Islet of Langerhans (tissue), 1 donor: ENCODE data around the gene ZDHHC19.
"Not testable (repeated sequence)": the region's sequence is repeated elsewhere in the genome, so short reads cannot be mapped to it uniquely, and the experiment has no call there.

Experiments
- FAIRE-seq: peaks from one replicate; lab custom pipeline; 2011; peaks lifted over from hg19 to GRCh38; lab: Jason Lieb, UNC

Gene ZDHHC19

DNA sequence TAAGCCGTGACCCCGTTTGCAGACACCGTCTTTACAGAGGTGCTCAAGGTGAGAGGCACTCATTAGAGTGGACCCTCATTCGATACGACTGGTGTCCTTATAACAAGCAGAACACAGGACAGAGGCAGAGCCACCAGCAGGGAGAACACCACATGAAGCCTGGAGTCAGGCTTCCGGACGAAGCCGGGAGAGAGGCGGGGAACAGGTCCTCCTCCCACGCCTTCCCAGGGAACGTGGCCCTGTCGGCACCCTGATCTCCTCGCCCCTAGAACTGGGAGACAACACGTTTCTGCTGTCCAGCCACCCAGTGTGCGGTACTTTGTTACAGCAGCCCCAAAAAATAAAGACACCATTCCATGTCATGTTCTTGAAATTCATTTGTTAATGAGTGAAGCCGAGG, 33.6 kb downstream of the ZDHHC19 start:
- FAIRE-seq: no peak

DNA sequence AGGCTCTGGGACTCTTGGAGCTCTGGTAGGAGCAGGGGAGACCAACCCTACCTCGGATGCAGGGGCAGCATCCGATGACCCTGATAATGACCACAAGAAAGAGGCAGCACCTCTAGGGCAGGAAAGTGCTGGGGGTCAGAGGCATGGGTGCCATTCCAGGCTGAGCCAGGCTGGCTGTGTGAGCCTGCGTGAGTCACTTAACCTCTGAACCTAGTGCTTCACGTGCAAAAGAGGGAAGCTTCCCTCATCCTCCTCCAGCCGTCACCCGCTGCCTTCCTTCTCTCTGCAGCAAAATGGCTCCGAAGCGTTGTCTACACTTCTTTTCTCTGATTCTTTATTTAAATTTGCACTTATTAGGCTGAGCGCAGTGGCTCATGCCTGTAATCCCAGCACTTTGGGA, 35.5 kb downstream of the ZDHHC19 start:
- FAIRE-seq: no peak

DNA sequence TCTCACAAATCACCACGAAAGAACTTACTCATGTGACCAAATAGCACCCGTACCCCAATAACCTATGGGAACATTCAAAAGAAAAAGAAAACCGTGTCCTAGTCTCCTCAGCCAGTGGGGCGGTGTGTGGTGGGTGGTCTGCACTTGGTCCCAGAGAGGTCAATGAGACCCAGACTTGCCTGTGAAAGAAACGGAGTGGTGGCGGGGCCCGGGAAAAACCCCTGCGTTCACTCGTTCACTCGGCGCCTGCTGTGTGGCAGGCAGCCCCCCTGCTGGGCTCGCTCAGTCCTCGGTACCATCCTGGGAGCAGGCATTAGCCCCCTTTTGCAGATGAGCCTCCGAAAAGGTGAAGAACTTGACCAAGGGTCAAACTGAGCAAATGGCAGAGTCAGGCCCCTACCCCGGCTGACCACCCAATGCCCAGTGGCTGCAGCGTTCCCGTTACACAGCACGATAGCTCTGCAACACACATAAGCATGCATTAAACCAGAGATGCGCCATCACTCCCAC, 36.0 kb downstream of the ZDHHC19 start:
- no peak for FAIRE-seq

DNA sequence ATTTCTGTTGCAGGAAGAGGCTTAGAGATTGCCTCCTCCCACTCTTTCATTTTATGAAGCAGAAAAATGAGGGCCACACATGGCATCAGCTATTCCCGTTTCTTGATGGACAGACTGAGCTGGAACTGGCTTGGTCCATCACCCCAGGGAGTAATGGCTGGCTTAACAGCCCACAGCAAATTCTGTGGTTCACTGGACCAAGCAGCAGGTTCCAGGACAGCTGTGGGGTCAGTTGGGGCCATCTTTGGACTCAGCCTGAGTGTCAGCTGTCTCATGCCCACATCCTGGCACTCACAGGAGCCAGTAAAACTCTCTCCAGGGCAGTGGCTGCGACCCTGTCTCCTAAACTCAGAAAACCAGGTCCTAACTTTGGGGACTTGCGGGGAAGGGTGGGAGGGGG, 36.5 kb downstream of the ZDHHC19 start:
- FAIRE-seq: no peak

DNA sequence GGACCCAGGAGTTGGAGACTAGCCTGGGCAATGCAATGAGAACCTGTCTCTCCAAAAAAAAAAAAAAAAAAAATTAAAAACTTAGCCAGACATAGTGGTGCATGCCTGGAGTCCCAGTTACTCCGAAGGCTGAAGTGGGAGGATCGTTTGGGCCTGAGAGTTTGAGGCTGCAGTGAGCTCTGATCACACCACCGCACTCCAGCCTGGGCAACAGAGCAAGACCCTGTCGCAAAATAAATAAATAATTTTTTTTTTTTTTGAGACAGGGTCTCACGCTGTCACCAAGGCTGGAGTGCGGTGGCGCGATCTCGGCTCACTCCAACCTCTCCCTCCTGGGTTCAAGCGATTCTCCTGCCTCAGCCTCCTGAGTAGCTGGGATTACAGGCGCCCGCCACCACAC, 40.9 kb downstream of the ZDHHC19 start:
- not testable (repeated sequence) for FAIRE-seq

DNA sequence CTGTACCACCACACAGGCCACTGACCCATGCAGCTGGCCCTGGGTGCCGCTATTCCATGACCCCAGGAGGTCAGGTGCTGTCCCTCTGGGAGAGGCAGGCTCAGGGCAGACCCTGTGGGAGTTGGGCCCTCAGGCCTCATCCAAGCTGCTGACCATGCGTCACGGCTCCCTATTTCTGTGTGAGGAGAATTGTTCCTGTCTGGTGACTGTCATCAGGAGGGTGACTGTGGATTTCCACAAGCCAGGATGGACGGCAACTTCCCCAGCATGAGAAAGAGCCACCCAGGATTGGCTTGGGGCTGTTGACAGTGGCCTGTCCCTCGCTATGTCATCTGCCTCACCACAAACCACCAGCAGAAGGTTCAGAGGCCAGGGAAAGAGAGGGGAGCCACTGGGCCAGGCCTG, 41.4 kb downstream of the ZDHHC19 start:
- FAIRE-seq: no peak

DNA sequence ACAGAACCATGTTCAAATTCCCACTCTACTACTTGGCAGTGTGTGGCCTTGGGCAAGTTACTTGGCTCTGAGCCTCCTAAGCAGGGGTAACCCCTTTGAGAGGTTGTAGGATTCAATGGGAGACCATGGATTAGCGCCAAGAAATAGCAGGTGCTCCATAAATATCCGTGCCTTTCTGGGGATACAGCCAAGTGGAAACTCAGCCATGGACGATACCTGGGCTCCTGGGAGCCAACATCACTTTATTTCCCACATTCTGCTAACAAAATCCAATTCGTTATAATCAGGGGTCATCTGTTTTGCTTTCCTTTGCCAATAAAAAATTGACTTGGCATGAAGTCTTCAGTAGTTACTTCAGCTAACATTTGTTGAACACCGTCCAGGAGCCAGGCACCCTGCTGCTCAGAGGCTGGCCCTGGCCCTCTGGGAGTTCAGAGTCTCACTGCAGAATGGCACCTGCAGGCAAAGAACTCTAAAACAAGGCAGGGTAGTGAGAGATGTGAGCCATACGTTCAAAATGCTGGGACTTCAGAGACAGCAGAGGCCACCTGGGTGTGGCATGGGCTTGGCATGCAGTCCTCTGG, 42.3 kb downstream of the ZDHHC19 start:
- FAIRE-seq: no peak

DNA sequence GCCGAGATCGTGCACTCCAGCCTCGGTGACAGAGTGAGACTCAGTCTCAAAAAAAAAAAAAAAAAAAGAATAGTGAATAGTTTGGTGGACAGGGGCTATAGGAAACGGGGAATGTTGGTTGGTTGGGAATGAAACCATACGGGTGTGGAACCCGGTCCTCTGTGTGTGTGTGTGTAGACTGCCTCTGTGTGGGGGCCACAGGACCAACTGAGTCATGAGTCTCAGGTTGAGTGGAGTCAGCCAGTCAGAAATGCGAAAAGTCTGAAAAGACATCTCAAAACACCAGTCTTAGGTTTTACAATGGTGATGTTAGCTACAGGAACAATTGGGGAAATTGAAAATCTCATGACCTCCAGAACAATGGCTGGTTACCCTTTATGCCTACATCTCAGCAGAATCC, 44.5 kb downstream of the ZDHHC19 start:
- FAIRE-seq: no peak

DNA sequence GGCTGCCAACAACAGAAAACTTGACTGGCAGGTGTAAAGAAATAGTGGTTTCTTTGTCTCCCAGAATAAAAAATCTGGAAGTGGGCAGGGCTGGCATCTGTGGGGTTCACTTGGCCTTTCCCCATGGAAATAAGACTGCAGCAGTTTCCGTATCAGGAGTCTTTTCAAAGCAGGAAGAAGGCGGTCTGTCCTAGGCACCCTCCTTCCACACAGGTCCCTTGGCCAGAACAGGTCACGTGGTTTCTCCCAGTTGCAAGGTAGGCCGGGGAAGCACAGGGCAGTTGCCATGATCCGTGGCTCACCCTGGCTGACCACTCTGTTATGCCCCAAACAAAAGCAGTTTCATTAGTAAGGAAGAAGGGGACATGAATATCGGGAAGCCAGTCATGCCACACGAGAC, 45.4 kb downstream of the ZDHHC19 start:
- no peak for FAIRE-seq

DNA sequence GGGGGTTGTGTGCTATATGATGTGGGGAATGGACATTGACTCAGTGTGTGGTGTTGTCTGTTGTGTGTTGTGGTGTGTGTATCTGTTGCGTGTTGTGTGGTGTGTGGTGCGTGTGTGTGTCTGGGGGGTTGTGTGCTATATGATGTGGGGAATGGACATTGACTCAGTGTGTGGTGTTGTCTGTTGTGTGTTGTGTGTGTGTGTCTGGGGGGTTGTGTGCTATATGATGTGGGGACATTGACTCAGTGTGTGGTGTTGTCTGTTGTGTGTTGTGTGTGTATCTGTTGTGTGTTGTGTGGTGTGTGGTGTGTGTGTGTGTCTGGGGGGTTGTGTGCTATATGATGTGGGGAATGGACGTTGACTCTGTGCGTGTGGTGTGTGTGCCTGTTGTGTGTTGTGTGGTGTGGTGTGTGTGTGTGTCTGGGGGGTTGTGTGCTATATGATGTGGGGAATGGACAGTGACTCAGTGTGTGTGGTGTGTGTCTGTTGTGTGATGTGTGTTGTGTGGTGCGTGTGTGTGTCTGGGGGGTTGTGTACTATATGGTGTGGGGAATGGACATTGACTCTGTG, 46.1 kb downstream of the ZDHHC19 start:
- FAIRE-seq: not testable (repeated sequence)

DNA sequence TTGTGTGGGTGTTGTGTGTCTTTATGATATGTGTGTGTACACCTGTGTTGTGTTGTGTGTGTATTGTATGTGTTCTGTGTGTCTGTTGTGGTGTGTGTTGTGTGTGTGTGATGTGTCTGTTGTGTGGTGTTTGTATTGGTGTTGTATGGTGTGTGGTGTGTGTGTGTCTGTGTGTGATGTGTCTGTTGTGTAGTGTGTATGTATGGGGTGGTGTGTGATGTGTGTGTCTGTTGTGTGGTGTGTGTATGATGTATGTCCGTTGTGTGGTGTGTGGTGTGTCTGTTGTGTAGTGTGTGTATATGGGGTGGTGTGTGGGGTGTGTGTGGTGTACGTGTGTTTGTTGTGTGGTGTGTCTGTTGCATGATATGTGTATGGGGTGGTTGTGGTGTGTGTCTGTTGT, 46.6 kb downstream of the ZDHHC19 start:
- FAIRE-seq: no peak

DNA sequence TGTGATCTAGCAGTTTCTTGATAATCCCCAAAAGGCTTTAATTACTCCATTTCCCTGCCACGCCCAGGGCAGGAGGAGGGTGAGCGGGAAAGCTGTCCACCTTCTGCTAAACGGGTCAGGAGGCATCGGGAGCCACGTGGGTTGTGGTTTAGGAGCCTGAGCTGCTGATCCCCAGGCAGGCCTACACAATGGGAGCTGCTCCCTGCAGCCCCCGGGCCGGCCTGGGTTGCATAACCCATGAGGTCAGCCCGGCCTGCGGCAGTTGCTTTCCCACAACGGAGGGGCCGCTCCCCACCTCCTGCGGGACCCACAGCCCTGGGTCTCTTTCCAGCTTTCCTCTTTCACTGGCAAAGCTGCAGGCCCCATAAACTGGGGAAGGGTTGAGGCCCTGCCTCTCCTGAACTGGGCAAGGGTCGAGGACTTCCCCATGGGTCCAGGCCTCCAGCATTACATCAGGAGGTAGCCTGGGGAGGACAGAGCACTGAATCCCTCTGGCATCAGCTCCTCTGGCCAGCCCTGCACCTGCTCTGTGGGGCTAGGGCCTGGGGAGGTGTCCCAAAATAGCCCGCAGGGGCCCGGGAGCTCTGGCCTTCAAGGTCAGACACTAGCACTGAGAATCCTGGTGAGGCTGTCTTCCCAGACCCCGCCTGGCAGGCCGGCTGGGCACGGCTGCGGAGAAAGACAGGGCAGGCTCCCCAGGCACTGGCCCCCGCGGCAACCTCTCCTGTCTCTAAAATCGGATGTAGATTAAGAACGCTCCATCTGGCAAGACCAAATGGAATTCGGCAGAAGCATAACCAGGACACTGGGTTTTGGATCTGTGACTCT, 47.3 kb downstream of the ZDHHC19 start:
- FAIRE-seq: no peak

DNA sequence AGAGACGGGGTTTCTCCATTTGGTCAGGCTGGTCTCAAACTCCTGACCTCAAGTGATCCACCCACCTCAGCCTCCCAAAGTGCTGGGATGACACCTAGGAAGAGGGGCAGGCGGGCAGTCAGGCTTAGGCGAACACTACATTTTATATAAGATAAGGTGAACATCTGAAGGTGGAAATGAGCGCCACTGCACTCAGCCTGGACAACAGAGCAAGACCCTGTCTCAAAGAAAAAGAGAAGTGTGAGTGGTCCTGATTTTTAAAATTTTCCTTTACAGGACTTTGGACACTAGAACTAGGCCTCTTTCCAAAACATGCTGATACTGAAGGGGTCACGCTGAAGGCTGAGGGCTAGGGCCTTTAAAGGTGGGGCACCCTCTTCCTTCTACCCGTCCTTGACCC, 48.0 kb downstream of the ZDHHC19 start:
- no peak for FAIRE-seq

DNA sequence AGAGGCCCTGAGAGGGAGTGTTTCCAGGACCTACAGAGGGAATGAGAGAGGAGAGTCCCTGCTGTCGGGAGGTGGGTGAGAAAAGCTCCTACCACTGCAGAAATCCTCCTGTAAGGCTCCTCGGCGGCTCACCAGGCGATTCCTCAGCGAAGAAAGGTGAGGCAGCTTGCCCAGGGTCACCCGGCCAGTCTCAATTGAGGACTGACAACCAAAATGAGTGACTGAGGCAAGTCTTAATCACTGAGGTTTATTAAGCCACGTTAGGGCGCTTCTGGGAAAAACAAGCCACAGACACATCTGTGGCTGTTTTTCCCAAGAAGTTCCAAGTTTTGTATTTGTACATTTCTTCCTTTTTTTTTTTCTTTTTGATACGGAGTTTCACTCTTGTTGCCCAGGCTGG, 48.5 kb downstream of the ZDHHC19 start:
- FAIRE-seq: no peak

DNA sequence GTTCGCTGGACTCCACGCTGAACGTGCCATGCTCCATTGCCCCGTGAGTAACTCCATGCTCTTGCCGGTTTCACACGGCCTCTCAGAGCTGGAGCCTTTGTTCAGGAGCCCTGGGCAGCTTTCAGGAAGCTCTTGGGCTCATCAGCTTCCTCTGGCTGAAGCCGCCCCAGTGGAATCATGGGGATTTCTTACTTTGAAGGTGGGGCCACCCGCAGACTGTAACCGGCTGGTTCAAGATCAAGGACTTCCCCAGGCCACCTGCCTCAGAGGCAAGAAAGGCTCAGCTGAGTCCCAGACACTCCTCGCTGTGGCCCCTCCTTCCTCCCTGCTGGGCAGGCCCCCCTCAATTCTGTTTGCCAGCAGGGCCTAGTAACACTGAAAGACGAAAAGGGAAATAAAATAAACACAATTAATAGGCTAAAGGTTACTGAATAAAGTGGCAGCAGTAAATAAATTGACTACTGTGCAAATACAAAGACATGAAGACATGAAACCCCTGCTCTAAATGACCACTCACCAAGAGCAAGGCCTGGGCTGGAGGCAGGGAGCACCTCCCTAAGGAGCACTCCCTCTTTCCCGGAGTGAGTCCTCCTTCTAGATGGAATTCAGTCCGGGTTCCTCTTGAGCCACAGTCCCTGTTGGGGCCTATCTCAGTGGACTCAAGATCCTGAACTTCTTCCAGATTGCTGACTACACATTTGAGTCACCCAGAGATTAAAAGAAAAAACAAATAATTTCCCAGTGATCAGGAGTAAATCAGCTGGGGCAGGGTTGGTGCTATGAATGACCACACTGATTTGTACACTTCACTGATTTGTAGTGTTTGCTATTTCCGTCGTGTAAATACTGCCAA, 51.0 kb downstream of the ZDHHC19 start:
- FAIRE-seq: no peak

DNA sequence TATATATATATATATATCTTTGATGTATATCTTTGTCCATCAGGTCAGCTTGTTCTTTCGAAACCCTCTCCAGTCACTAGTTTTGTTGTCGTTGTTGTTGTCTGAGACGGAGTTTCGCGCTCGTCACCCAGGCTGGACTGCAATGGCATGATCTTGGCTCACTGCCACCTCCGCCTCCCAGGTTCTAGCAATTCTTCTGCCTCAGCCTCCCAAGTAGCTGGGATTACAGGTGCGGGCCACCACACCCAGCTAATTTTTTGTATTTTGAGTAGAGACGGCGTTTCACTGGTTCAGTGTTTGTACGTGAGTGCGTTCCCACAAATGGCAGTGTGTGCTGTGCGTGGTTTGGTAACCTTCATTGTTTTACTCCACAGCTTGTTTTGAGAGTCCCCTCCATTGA, 51.7 kb downstream of the ZDHHC19 start:
- FAIRE-seq: no peak

DNA sequence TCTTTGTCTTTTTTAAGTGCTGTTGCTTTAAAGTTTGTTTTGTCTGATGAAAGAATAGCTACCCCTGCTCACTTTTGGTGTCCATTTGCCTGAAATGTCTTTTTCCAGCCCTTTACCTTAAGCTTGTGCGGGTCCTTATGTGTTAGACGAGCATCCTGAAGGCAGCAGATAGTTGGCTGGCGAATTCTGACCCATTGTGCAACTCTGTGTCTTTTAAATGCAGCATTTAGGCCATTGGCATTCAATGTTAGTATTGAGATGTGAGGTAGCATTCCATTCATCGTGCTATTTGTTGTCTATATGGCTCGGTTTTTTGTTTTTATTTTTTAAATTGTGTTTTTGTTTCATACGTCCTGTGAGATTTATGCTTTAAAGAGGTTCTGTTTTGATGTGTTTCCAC, 55.0 kb downstream of the ZDHHC19 start:
- no peak for FAIRE-seq

DNA sequence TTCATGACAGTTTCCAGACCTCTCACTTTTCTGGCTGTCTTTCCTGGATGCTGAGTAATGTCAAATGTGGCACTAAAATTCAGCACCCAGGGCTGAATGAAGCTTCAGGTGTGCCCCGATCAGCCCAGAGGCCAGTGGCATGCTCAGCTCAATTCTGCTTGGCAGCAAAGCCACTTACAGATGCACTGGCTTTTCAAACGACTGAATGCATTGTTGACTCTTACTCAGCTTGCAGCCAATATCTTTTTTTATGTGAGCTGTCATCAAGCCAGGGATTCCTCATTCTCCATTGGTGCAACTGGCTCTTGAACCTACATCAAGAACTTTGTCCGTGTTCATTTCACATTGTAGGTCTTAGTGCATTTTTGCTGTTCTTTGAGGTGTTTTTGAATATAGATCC, 60.7 kb downstream of the ZDHHC19 start:
- FAIRE-seq: no peak

DNA sequence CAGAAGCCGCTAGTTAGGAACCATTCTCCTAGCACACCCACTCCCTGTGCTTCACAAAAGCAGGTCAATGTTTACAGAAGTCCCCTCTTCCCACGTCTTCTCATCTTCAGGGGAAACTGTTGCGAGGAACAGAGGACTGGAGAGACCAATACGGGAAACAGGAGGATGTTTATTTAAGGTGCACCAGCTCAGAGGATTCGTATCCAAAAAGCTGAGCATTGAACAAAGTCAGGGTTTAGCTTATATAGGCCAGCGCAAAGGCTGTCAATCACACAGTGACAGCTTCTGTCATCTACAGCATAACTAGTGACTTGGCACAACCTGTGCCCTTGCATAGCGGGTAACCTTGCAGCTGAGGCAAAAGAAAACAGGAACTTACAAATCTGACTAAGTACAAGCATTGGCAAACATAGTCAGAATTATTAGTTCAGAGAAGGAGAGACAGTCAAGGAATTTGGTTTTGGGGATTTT, 61.3 kb downstream of the ZDHHC19 start:
- FAIRE-seq: no peak

DNA sequence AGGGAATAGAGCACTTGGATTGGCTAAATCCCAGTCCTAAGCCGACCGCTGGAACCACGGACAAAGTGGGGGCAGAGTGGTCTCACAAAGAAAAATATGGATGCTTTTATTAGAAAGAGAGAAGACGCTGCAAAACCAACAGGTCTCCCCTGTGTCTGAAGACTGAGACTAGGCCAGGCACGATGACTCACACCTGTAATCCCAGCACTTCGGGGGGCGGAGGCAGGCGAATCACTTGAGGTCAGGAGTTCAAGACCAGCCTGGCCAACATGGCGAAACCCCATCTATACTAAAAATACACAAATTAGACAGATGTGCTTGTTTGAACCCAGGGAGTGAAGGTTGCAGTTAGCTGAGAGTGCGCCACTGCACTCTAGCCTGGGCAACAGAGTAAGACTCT, 61.8 kb downstream of the ZDHHC19 start:
- FAIRE-seq: no peak
